ENCODE results near the gene RPS6KC1. TPM values are rescaled to one million over a fixed set of nuclear protein-coding genes. Genes with fewer than 3 reads are reported as not detected.
"Not testable (repeated sequence)": the region's sequence is repeated elsewhere in the genome, so short reads cannot be mapped to it uniquely, and the experiment has no call there.

The RPS6KC1 gene
- total RNA-seq (10 to 100 TPM; 12.0 to 15.6 TPM), polyA plus RNA-seq (1 to 10 TPM; 5.1 to 5.9 (median 5.6) TPM), total RNA-seq (22.1 to 52.2 (median 30.7) reads per million in 6 experiments)

- peaks cover 15 to 44% (median 36%) of the 10 kb centered on the region in 4 donors for H3K4me1 Mint-ChIP-seq
- DNase-seq (peak; percentile 67 to 90 (median 76)), ATAC-seq (peak; percentile 97)
- H3K36me3 Mint-ChIP-seq: peaks cover 0 to 22% (median 6%) of the 10 kb centered on the region in 3 donors
- peak within 1 kb of the TSS; percentile 89 to 98 (median 95) for H3K27ac Mint-ChIP-seq
- H3K9me3 Mint-ChIP-seq: peaks cover 0 to 20% (median 3%) of the 10 kb centered on the region in 9 donors
- peak within 1 kb of the TSS; percentile 88 to 100 (median 96) for H3K4me3 Mint-ChIP-seq
- H3K27me3 Mint-ChIP-seq: peaks cover 10 to 31% (median 14%) of the 10 kb centered on the region in 5 donors
- POLR2A ChIA-PET: interaction anchor here (0.6 to 1.2 kb wide), 3 partner anchors 36 to 1527 kb away, joined by 5 to 8 read pairs (median 5); partner anchors contain the start of gene ANGEL2
Measured at GRCh38 chr1:213051127-213051880, at the start of gene RPS6KC1. RPS6KC1 (plus strand) TSS chr1:213051241; CDS start chr1:213051405, 164 bp downstream.

- Mint-ChIP-seq H3K36me3 (peaks cover 0 to 74% (median 6%) of the 10 kb centered on the region in 3 donors), H3K27me3 (no peaks in the 10 kb centered on the region), H3K9me3 (no peaks in the 10 kb centered on the region), H3K27ac (peak overlapping the region in 6 of 10 donors; percentile 4 to 85 (median 36)), H3K4me3 (no peak overlapping the region), H3K4me1 (peaks cover 0 to 3% (median 1%) of the 10 kb centered on the region in 4 donors)
- DNase-seq (no peak), ATAC-seq (no peak)
- POLR2A ChIA-PET: interaction anchor here (0.7 kb wide), 1 partner anchor 55 kb away, joined by 4 read pairs; no protein-coding TSS in a partner anchor
Measured at GRCh38 chr1:213003256-213003655, 47.8 kb upstream of the RPS6KC1 start.

GRCh38 chr1:213008564-213008963 lies 42.5 kb upstream of the RPS6KC1 start:
- no peak for DNase-seq
- peaks cover 20 to 35% (median 34%) of the 10 kb centered on the region in 4 donors for H3K4me1 Mint-ChIP-seq
- no peaks in the 10 kb centered on the region for H3K9me3 Mint-ChIP-seq
- peak overlapping the region in 2 of 10 donors; percentile 39 to 54 for H3K27ac Mint-ChIP-seq
- peaks cover 0 to 88% (median 2%) of the 10 kb centered on the region in 3 donors for H3K36me3 Mint-ChIP-seq
- no peak overlapping the region for H3K4me3 Mint-ChIP-seq
- no peak for ATAC-seq
- H3K27me3 Mint-ChIP-seq: no peaks in the 10 kb centered on the region
- POLR2A ChIA-PET: no interaction called here

- Mint-ChIP-seq H3K4me1 (peaks cover 22 to 43% (median 37%) of the 10 kb centered on the region in 4 donors), H3K27ac (peak overlapping the region; percentile 96 to 100 (median 100)), H3K9me3 (no peaks in the 10 kb centered on the region), H3K36me3 (peaks cover 0 to 35% (median 2%) of the 10 kb centered on the region in 3 donors), H3K27me3 (no peaks in the 10 kb centered on the region), H3K4me3 (peak overlapping the region; percentile 94 to 100 (median 100))
- POLR2A ChIA-PET: interaction anchor here (1.3 to 1.8 kb wide), 2 partner anchors 36 to 224 kb away, joined by 4 to 8 read pairs; partner anchors contain the start of genes NSL1 and RPS6KC1
- ATAC-seq (no peak), DNase-seq (no peak)
Measured at GRCh38 chr1:213014642-213015041, 36.4 kb upstream of the RPS6KC1 start.

GRCh38 chr1:213015099-213016050 lies 35.7 kb upstream of the RPS6KC1 start, which contains the start of gene ANGEL2:
ANGEL2 (minus strand) TSS chr1:213015867; CDS start chr1:213015671, 196 bp downstream.
- POLR2A ChIA-PET: interaction anchor here (0.9 to 1.8 kb wide), 4 partner anchors 36 to 1265 kb away, joined by 3 to 8 read pairs (median 4); partner anchors contain the start of genes NSL1, RPS6KC1, SMYD2 and TATDN3
- ATAC-seq (peak; percentile 97 to 98), DNase-seq (peak; percentile 86 to 98 (median 94))
- H3K27ac Mint-ChIP-seq: peak within 1 kb of the TSS; percentile 96 to 100 (median 100)
- H3K36me3 Mint-ChIP-seq: peaks cover 0 to 27% (median 0%) of the 10 kb centered on the region in 3 donors
- H3K4me3 Mint-ChIP-seq: peak within 1 kb of the TSS; percentile 94 to 100 (median 100)
- H3K27me3 Mint-ChIP-seq: no peaks in the 10 kb centered on the region
- peaks cover 22 to 43% (median 37%) of the 10 kb centered on the region in 4 donors for H3K4me1 Mint-ChIP-seq
- no peaks in the 10 kb centered on the region for H3K9me3 Mint-ChIP-seq

GRCh38 chr1:213017447-213018273 lies 33.4 kb upstream of the RPS6KC1 start:
- no peak for ATAC-seq
- Mint-ChIP-seq H3K27ac (no peak overlapping the region), H3K36me3 (peaks cover 0 to 11% (median 0%) of the 10 kb centered on the region in 3 donors), H3K9me3 (no peaks in the 10 kb centered on the region), H3K4me3 (no peak overlapping the region), H3K27me3 (peaks cover 0 to 3% (median 2%) of the 10 kb centered on the region in 5 donors), H3K4me1 (peaks cover 11 to 26% (median 21%) of the 10 kb centered on the region in 4 donors)
- no peak for DNase-seq
- POLR2A ChIA-PET: no interaction called here

GRCh38 chr1:213019450-213019849 lies 31.6 kb upstream of the RPS6KC1 start:
- Mint-ChIP-seq H3K4me3 (no peak overlapping the region), H3K36me3 (no peaks in the 10 kb centered on the region), H3K4me1 (peaks cover 3 to 11% (median 7%) of the 10 kb centered on the region in 4 donors), H3K9me3 (no peaks in the 10 kb centered on the region), H3K27me3 (peaks cover 7 to 16% (median 11%) of the 10 kb centered on the region in 5 donors), H3K27ac (no peak overlapping the region)
- no peak for DNase-seq
- ATAC-seq: no peak
- POLR2A ChIA-PET: no interaction called here

GRCh38 chr1:213020016-213020415 lies 31.0 kb upstream of the RPS6KC1 start:
- peaks cover 0 to 6% (median 4%) of the 10 kb centered on the region in 4 donors for H3K4me1 Mint-ChIP-seq
- H3K36me3 Mint-ChIP-seq: peaks cover 0 to 2% (median 0%) of the 10 kb centered on the region in 3 donors
- POLR2A ChIA-PET: no interaction called here
- H3K27ac Mint-ChIP-seq: no peak overlapping the region
- DNase-seq (no peak), ATAC-seq (no peak)
- no peak overlapping the region for H3K4me3 Mint-ChIP-seq
- H3K27me3 Mint-ChIP-seq: peaks cover 8 to 20% (median 11%) of the 10 kb centered on the region in 5 donors
- peaks cover 0 to 2% (median 0%) of the 10 kb centered on the region in 9 donors for H3K9me3 Mint-ChIP-seq

- Mint-ChIP-seq H3K9me3 (peaks cover 0 to 15% (median 3%) of the 10 kb centered on the region in 9 donors), H3K36me3 (peaks cover 0 to 15% (median 0%) of the 10 kb centered on the region in 3 donors), H3K27me3 (peaks cover 32 to 85% (median 40%) of the 10 kb centered on the region in 5 donors)
- H3K27ac Mint-ChIP-seq, POLR2A ChIA-PET, H3K4me3 Mint-ChIP-seq, H3K4me1 Mint-ChIP-seq, ATAC-seq, DNase-seq: not testable (repeated sequence)
Measured at GRCh38 chr1:213027024-213027423, 24.0 kb upstream of the RPS6KC1 start.

GRCh38 chr1:213032651-213033050 lies 18.4 kb upstream of the RPS6KC1 start:
- Mint-ChIP-seq H3K9me3 (peaks cover 0 to 5% (median 0%) of the 10 kb centered on the region in 9 donors), H3K36me3 (peaks cover 2 to 7% (median 4%) of the 10 kb centered on the region in 3 donors), H3K27me3 (peaks cover 36 to 72% (median 47%) of the 10 kb centered on the region in 5 donors), H3K27ac (no peak overlapping the region), H3K4me1 (no peaks in the 10 kb centered on the region), H3K4me3 (no peak overlapping the region)
- no peak for DNase-seq
- POLR2A ChIA-PET: no interaction called here
- no peak for ATAC-seq

GRCh38 chr1:213034713-213035112 lies 16.3 kb upstream of the RPS6KC1 start:
- no peak for DNase-seq
- peaks cover 30 to 59% (median 43%) of the 10 kb centered on the region in 5 donors for H3K27me3 Mint-ChIP-seq
- no peak for ATAC-seq
- no peak overlapping the region for H3K4me3 Mint-ChIP-seq
- POLR2A ChIA-PET: no interaction called here
- H3K36me3 Mint-ChIP-seq: peaks cover 2 to 7% (median 4%) of the 10 kb centered on the region in 3 donors
- H3K9me3 Mint-ChIP-seq: peaks cover 0 to 5% (median 0%) of the 10 kb centered on the region in 9 donors
- no peaks in the 10 kb centered on the region for H3K4me1 Mint-ChIP-seq
- no peak overlapping the region for H3K27ac Mint-ChIP-seq
